AG20443 (cell line): ENCODE measurements around the gene UNC79.

ENCODE experiments used
- DNase-seq: peaks from one replicate; pipeline ENCODE4 v3.0.0; 2012; ENCODE audit warnings: low spot score, mixed read lengths

UNC79 gene

DNA sequence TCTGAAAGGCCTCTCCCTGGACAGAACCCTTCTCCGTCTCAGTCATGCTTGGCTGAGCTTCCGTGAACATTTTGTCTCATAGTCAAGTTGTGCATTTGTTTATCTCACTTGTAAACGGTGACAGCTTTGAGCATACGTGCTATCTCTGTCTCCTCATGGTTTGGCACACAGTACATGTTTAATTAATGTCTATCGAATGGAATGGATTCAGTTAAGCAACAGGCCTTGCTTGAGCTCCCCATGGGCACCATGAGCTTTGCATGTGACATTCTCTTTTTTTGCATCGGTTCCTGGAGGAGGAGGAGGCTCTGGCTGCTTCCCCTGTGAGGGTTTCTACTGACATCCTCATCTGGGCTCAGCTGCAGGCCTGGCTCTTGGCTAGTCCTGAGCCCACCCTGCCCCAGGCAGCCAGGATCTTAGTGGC is 277.6 kb downstream of the UNC79 start:
- DNase-seq = no peak

- no peak for DNase-seq
Measured at GRCh38 chr14:93708800-93709199, 278.1 kb downstream of the UNC79 start.

DNA sequence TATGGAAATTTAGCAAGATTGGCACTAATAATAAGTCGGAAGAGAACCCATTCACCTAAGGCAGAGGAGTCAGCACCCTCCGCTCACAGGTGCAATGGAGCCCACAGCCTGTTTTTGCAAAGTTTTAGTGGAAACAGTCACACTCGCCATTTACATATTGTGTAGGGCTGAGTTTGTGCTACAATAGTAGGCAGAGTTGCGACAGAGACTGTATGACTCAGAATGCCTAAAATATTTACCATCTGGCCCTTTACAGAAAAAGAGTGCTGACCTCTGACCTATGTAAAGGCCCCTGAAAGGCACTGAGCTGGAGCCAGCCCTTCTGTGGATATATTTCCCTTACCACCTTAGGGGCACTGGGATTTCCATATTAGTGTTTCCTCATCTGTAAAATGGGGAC is 278.5 kb downstream of the UNC79 start:
- no peak for DNase-seq

- DNase-seq = no peak
Measured at GRCh38 chr14:93712079-93712837, 281.5 kb downstream of the UNC79 start.

GRCh38 chr14:93712838-93713724 is 282.3 kb downstream of the UNC79 start:
- DNase-seq = peak; percentile 35

- DNase-seq = no peak
Measured at GRCh38 chr14:93713726-93714405, 283.1 kb downstream of the UNC79 start.

- DNase-seq = no peak
Measured at GRCh38 chr14:93714605-93715004, 283.9 kb downstream of the UNC79 start.

DNA sequence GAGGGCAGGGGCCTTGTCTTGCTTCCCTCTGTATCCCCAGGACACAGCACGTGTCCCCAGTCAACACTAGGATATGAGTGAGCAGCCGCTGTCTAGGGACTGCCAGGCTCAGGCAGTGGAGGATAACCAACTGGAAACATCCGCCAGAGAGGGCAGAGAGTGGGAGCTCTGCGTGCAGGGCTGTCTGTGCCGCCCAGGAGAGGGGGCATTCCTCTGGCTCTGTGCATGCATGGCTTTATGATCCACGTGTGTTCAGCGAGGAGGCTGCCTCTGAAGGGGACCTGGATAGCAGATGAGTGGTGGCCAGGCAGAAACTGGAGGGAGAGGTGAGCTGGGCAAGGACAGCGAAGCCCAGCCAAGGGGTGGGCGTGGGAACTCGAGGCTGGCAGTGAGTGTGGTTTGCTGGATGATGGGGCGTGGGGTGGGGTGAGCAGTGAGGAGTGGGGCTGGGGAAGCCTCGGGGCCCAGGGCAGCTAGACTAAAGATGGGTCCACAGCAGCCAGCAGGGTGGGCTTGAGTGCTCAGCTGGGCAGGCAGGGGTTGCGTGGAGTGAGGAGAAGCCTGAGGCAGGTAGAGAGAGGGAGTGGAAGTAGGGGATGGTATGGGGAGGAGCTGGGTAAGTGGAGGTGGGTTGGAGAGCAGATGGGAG is 284.7 kb downstream of the UNC79 start:
- no peak for DNase-seq

DNA sequence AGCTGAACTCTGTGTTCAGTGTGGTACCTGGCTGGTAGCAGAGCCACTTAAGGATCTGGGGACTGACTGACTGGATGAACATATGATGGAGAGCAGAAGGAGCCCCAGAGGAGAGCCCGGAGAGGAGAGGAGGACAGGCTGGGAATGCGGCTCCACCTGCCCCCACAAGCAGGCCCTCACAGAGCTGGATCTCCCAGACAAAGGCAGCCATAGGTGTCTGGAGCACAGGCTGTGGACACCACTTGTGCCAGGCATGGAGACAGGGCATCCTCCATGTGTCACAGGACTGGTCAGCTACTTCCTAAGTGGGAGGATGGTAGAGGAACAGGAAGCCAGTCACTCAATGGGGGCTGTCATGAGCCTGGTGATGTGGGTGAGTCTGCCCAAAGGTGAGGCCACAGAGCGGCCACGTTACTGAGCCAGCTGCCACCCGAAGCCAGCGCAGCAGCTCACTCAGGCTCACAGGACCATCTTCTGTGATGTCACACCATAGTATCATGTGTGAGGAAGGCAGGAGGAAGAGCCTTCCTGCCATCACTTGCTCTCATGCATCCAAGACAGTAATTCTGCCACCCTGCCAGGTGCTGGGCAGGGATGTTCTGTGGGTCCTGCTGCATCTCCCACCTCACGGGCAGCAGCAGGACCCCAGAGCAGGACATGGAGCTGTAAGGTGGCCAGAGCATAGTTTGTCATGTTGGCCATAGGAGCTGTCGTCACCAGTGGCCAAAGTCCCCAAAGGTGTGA is 285.4 kb downstream of the UNC79 start:
- DNase-seq = no peak

DNA sequence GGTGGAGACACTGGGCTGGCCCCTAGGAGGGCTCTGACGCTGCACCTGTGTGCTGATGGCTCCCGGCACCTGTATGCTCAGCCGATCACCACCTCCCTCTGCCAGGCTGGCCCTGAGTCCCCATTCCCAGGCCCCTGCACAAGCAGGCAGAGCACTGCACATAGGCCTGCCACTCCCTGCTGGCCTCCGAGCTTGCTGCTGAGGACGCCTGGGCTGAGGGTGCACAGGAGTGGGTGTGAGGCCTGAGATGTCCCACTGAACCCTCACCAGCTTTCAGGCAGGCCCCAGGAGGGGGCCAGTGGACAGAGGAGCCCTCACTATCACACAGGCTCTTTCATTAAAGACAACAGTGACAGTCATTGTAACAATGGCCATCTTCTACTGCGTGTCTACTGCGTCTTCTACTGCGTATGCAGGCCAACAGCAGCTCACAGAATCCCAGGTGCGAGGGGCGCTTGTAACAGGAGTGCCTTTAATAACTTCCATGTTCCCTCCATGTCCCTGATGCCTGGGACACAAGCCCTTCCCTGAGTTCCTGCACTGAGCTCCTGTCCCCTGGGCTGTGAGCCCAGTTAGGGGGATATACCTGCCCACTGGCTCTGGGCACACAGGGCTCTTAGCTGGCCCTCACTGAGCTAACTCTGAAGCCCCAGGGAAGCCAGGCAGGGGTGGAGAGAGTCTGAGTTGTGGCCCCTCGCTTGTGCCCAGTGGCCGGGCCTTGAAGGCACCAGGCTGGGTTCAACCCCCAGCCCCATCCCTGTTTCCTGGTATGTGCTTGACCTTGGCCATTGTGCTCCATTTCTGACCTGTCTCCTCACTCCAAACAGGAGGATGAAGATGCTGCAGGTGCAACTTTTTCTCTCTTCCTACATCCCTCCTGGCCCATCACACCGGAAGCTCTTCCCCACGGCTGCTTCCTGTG is 286.3 kb downstream of the UNC79 start:
- DNase-seq = no peak

GRCh38 chr14:93717668-93718320 is 287.1 kb downstream of the UNC79 start:
- DNase-seq = no peak

GRCh38 chr14:93719256-93719655 is 288.5 kb downstream of the UNC79 start:
- no peak for DNase-seq

GRCh38 chr14:93720076-93720815 is 289.5 kb downstream of the UNC79 start:
- DNase-seq = no peak

DNA sequence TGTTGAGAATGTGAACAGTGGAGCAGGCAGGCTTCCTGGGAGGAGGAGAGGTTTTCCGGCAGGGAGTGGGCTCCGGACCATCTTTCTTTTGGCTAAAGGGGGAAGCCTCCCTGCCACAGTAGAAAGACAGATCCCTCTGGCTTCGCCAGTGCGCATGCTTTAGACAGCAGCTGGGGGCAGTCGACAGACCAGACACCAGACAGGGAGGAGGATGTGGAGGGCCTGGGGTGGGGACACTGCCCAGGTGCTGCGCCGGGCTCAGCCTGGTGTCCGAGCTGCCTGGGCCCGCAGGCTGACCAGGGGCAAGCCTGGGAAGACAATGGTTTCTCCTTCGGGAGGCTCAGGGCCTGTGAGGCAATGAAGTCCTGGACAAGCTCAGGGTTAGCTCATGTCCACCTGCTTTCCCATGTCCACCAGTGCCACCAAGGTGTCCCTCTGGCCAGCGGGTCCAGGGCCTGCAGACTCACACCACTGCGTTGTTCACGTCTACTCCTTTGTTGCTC is 290.3 kb downstream of the UNC79 start:
- DNase-seq = no peak

- no peak for DNase-seq
Measured at GRCh38 chr14:93723001-93723400, 292.3 kb downstream of the UNC79 start.

DNA sequence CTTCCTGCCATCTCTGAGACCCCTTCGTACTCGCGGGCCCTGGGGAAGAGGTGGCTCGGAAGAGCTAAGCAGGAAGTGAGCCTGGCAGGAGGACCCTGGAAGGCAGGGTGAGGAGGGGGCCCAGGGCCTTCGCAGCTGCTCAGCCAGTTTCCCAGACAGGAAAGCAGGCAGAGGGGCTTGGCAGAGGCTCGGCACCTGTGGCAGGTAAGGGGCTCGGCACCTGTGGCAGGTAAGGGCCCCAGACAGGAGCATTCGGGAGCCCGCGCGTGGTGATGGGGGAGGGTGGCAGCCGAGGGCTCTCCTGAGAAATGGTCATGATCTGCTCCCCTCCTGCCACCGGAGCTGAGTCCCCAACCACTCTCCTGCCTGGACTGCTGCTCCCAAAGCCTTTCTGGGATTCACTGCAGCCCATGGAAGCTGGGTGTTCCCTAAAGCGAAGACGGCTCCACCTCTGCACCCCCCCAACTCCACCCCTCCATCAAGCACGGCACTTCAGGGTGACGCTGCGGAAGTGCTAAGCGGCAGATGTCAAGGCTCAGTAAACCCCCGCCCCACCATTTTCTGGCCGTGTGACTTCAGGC is 294.4 kb downstream of the UNC79 start:
- no peak for DNase-seq

DNA sequence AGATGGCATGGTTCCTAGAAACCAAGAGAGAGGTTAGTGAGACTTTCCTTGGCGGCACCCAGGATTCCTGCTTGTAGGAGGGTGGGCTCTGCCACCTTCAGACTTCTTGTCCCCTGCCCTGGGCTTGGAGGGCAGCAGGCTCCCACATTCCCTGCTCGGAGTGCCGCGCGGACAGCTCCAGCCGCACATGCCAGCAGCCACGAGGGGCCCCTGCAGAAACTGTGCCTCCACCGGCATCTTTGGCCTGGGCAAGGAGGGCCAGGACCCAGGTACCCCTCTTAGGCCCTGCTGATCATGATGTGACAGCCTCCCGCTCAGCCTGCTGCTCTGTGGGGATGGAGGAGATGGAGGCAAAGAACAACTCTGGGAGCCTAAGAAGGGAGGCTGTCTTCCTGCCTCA is 295.3 kb downstream of the UNC79 start:
- no peak for DNase-seq

GRCh38 chr14:93727039-93727740 is 296.5 kb downstream of the UNC79 start:
- no peak for DNase-seq
